Smooth muscle cell (in vitro differentiated cells): ENCODE data around the gene RALBP1. TPM values are rescaled to one million over a fixed set of nuclear protein-coding genes. Genes with fewer than 3 reads are reported as not detected.

Experiments used
- DNase-seq: peaks from one replicate; lab custom pipeline; 2025; ENCODE audit not compliant: unreplicated experiment; lab: John Stamatoyannopoulos, UW
- H2AFZ ChIP-seq: fragments of 200-600 bp; sonication (generic); 2 replicates; pipeline ENCODE4 v1.6.0; 2016; ENCODE audit warnings: antibody characterized with exemption, low read depth, mild to moderate bottlenecking
- H3F3A ChIP-seq: fragments of 200-600 bp; sonication (generic); 2 replicates; pipeline ENCODE4 v1.6.0; 2017; ENCODE audit warnings: antibody characterized with exemption, low read depth
- H3K27ac ChIP-seq: fragments of 200-600 bp; sonication (generic); 2 replicates; pipeline ENCODE4 v1.5.1; 2016; ENCODE audit warnings: low read depth, mild to moderate bottlenecking
- H3K27me3 ChIP-seq: fragments of 200-600 bp; sonication (generic); 2 replicates; pipeline ENCODE4 v1.6.1; 2016; ENCODE audit warnings: low read depth, mild to moderate bottlenecking
- H3K36me3 ChIP-seq: fragments of 200-600 bp; sonication (generic); 2 replicates; pipeline ENCODE4 v1.5.1; 2016; ENCODE audit warnings: low read depth
- H3K4me1 ChIP-seq: fragments of 200-600 bp; sonication (generic); 2 replicates; pipeline ENCODE4 v1.5.1; 2016; ENCODE audit warnings: low read depth
- H3K4me2 ChIP-seq: fragments of 200-600 bp; sonication (generic); 2 replicates; pipeline ENCODE4 v1.6.0; 2016; ENCODE audit warnings: mild to moderate bottlenecking
- H3K4me3 ChIP-seq: fragments of 200-600 bp; sonication (generic); 2 replicates; pipeline ENCODE4 v1.5.1; 2016; ENCODE audit warnings: mild to moderate bottlenecking
- H3K79me2 ChIP-seq: fragments of 200-600 bp; sonication (generic); 2 replicates; pipeline ENCODE4 v1.6.0; 2016; ENCODE audit warnings: low read depth, mild to moderate bottlenecking
- H3K9ac ChIP-seq: fragments of 200-600 bp; sonication (generic); 2 replicates; pipeline ENCODE4 v1.6.0; 2016; ENCODE audit warnings: low read depth
- H3K9me3 ChIP-seq: fragments of 200-600 bp; sonication (generic); replicated peaks from 2 replicates; pipeline ENCODE4 v1.5.1; 2016; ENCODE audit warnings: low read depth
- H4K20me1 ChIP-seq: fragments of 200-600 bp; sonication (generic); 2 replicates; pipeline ENCODE4 v1.6.0; 2016; ENCODE audit warnings: low read depth
- CTCF ChIP-seq: fragments of 200-600 bp; sonication (generic); IDR thresholded peaks from 2 replicates; pipeline ENCODE4 v1.5.1; 2017; ENCODE audit warnings: borderline replicate concordance, mild to moderate bottlenecking, antibody characterized with exemption; ENCODE audit not compliant: insufficient read depth, poor library complexity, severe bottlenecking
- WGBS: methylation state at CpG from one replicate; pipeline ENCODE4 v1.1.7; 2016; ENCODE audit warnings: low lambda C conversion rate; 5-methylcytosine and 5-hydroxymethylcytosine counted together
- polyA plus RNA-seq: library from polyadenylated mRNA; unstranded; fragments of >200 nt; fragmentation: Nextera tagmentation; extraction: Ambion mirVana; gene quantifications from 2 replicates; pipeline ENCODE4 v1.2.1, GENCODE V29; 2016
- total RNA-seq: library from RNA; depleted of rRNA; stranded (reverse); fragments of >200 nt; gene quantifications from 2 replicates; pipeline ENCODE4 v1.2.3, GENCODE V29; 2014

RALBP1 gene
- total and polyA plus RNA-seq, 2 experiments from 2014 or later: 33.3 to 33.6 TPM

- Histone ChIP-seq H3K4me3 (no peak overlapping the region), H3K27ac (no peak overlapping the region), H3F3A (peaks cover 8% of the 10 kb centered on the region), H3K79me2 (no peaks in the 10 kb centered on the region), H3K9me3 (no peaks in the 10 kb centered on the region), H2AFZ (no peak overlapping the region), H4K20me1 (no peaks in the 10 kb centered on the region), H3K36me3 (no peaks in the 10 kb centered on the region), H3K27me3 (no peaks in the 10 kb centered on the region), H3K9ac (no peak overlapping the region), H3K4me1 (peaks cover 9% of the 10 kb centered on the region), H3K4me2 (no peak overlapping the region)
- no peak for DNase-seq
- TF ChIP-seq CTCF: no peak
- 92% methylated on average over 3 of the region's 3 CpGs for WGBS
Measured at GRCh38 chr18:9455718-9456511, 19.4 kb upstream of the RALBP1 start.

GRCh38 chr18:9466127-9466526, 9.2 kb upstream of the RALBP1 start:
- Histone ChIP-seq H3K4me1 (no peaks in the 10 kb centered on the region), H3K9ac (no peak overlapping the region), H3K79me2 (no peaks in the 10 kb centered on the region), H3K9me3 (peaks cover 4% of the 10 kb centered on the region), H3K36me3 (no peaks in the 10 kb centered on the region), H3F3A (no peaks in the 10 kb centered on the region), H3K4me3 (no peak overlapping the region), H3K27me3 (no peaks in the 10 kb centered on the region), H3K4me2 (no peak overlapping the region), H3K27ac (no peak overlapping the region), H4K20me1 (no peaks in the 10 kb centered on the region), H2AFZ (no peak overlapping the region)
- DNase-seq: no peak
- 57% methylated on average over 2 of the region's 2 CpGs for WGBS
- TF ChIP-seq CTCF: no peak

GRCh38 chr18:9466846-9467245, 8.5 kb upstream of the RALBP1 start:
- no peak overlapping the region for H2AFZ ChIP-seq
- WGBS: 98% methylated on average over 1 of the region's 1 CpG
- H3K9ac ChIP-seq: no peak overlapping the region
- no peak for TF ChIP-seq CTCF
- H3K4me1 ChIP-seq: no peaks in the 10 kb centered on the region
- no peaks in the 10 kb centered on the region for H3K79me2 ChIP-seq
- no peak for DNase-seq
- H4K20me1 ChIP-seq: no peaks in the 10 kb centered on the region
- H3K27me3 ChIP-seq: no peaks in the 10 kb centered on the region
- no peak overlapping the region for H3K4me2 ChIP-seq
- peaks cover 4% of the 10 kb centered on the region for H3K9me3 ChIP-seq
- no peaks in the 10 kb centered on the region for H3K36me3 ChIP-seq
- no peak overlapping the region for H3K4me3 ChIP-seq
- H3K27ac ChIP-seq: no peak overlapping the region
- no peaks in the 10 kb centered on the region for H3F3A ChIP-seq

- 90% methylated on average over 3 of the region's 3 CpGs for WGBS
Measured at GRCh38 chr18:9468998-9469397, 6.3 kb upstream of the RALBP1 start.

More at GRCh38 chr18:9468998-9469397, 6.3 kb upstream of the RALBP1 start:
- Histone ChIP-seq H3K4me1 (peaks cover under 1% of the 10 kb centered on the region), H3K79me2 (no peaks in the 10 kb centered on the region), H3K9ac (no peak overlapping the region), H3K36me3 (no peaks in the 10 kb centered on the region), H3K4me3 (no peak overlapping the region), H3K27me3 (no peaks in the 10 kb centered on the region), H4K20me1 (no peaks in the 10 kb centered on the region), H3K4me2 (no peak overlapping the region), H3K9me3 (peaks cover 4% of the 10 kb centered on the region), H2AFZ (no peak overlapping the region), H3K27ac (no peak overlapping the region), H3F3A (no peaks in the 10 kb centered on the region)
- TF ChIP-seq CTCF: no peak
- DNase-seq: no peak
